GM18505 (cell line): Measurements from ENCODE around the gene KLHDC9.
A peak's percentile ranks its signal among the peaks of the same experiment; 100 is the strongest.

Source experiments
- ATAC-seq: cut with Tn5 transposase; IDR thresholded peaks from one replicate; pipeline ENCODE4 v1.9.1; 2021; ENCODE audit not compliant: unreplicated experiment
- POLR2A ChIP-seq: IDR thresholded peaks from 4 replicates; pipeline ENCODE4 v1.6.1; 2011; ENCODE audit warnings: borderline replicate concordance; ENCODE audit not compliant: insufficient read depth, insufficient read length; ENCODE audit errors: extremely low read depth

KLHDC9 gene

DNA sequence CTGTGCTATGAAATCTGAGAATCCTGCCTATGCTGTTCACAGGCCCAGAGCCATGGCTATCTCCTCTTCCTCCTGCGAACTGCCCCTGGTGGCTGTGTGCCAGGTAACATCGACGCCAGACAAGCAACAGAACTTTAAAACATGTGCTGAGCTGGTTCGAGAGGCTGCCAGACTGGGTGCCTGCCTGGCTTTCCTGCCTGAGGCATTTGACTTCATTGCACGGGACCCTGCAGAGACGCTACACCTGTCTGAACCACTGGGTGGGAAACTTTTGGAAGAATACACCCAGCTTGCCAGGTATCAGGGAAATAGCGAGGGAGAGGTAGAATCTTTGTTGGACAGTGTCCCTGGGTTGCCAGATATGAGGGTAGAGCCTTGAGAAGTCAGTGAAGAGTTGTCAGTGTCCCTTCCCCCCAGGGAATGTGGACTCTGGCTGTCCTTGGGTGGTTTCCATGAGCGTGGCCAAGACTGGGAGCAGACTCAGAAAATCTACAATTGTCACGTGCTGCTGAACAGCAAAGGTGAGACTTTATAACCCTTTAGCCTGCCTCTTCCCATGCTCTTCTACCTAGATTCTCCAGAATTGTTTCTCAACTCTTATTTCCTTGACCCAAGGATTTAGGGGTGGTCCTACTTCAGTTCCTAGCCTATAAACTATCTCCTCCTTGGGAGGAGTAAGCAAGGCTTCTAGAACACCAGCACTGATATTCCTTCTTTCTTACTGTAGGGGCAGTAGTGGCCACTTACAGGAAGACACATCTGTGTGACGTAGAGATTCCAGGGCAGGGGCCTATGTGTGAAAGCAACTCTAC lies 21.1 kb downstream of the KLHDC9 start:
- peak; percentile 36 for TF ChIP-seq POLR2A
- no peak for ATAC-seq

DNA sequence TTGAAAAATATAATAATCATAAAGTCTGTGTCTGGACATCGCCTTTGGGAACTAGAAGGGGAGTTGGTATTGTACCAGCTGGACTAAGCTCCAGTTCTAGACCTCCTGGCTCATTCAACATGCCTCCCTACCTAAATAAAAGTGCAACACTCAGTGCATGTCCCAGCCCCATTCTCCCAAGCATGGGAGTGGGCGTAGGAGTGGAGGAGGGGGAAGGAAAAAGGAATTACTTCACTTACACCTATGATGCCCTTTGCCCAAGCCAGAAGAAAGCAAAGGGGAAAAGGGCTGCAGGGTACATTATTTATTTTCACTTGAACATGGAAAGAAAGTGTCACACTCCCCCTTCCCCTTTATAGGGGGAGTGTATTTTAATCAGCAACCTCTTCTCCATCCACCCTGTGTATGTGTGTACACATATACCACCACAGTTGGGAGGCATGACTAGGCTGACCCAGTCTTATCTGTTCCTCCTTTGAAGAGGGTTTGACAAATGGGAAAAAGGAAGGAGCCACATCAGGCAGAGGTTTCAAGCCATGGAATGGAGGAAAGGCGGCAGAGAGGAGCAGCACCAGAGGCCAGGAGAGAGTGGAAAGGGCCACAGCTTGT lies 23.0 kb downstream of the KLHDC9 start:
- no peak for ATAC-seq
- no peak for TF ChIP-seq POLR2A

DNA sequence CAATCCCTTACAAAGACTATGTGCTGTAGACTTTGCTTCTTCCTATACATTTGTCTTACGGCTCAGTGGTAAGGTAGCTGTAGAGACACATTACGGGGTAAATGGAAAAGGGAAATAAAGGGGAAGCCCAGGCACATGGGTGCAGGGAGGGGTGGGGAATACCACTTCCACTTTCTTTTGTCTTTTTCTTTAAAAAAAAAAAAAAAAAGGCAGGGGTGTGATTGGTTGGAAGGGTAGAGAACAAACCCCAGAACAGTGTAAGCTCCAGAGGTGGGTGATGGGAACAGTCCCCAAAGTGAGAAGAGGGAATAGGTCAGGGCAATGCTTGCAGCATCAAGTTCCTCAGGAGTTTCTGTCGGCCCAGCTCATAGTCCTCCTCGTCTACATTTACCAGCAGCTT lies 23.7 kb downstream of the KLHDC9 start:
- ATAC-seq, result no peak
- TF ChIP-seq POLR2A, result no peak

DNA sequence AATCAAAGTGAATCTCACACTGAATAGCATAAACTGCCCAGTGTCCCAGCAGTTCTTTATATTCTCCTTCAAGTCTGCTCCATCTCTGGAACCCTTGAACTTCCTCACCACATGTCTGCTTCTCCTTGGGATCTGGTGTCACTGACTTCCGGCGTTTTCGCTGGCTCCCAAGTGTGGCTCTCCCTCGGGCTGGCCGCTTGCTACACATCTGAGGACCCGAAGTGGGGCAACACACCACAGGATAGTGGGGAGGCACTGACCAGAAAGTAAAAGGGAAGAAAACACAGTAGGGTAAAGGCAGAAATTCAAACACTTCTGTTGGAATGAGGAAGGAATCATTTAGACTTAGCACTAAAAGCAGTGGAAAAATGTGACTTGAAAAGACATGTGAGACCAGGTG lies 24.8 kb downstream of the KLHDC9 start:
- no peak for TF ChIP-seq POLR2A
- ATAC-seq, result no peak

DNA sequence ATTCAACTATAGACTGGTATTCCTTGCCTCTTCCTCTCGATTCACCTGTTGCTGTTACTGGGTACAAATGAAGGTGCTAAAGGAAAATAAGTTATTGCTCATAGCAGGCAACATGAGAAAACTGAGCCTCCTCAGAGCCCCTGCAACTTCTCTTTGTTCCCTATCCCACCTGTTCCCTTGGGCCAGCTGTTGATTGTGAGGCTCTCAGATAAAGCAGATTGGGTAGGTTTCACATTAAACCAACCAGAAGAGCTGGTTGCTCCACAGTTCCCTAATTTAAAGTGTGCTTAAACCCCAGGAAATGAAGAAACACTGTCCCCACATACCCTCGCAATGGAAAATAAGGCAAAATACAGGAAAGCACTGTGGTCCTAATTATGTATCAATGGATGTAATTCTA lies 29.5 kb downstream of the KLHDC9 start:
- no peak for TF ChIP-seq POLR2A
- ATAC-seq, result no peak

DNA sequence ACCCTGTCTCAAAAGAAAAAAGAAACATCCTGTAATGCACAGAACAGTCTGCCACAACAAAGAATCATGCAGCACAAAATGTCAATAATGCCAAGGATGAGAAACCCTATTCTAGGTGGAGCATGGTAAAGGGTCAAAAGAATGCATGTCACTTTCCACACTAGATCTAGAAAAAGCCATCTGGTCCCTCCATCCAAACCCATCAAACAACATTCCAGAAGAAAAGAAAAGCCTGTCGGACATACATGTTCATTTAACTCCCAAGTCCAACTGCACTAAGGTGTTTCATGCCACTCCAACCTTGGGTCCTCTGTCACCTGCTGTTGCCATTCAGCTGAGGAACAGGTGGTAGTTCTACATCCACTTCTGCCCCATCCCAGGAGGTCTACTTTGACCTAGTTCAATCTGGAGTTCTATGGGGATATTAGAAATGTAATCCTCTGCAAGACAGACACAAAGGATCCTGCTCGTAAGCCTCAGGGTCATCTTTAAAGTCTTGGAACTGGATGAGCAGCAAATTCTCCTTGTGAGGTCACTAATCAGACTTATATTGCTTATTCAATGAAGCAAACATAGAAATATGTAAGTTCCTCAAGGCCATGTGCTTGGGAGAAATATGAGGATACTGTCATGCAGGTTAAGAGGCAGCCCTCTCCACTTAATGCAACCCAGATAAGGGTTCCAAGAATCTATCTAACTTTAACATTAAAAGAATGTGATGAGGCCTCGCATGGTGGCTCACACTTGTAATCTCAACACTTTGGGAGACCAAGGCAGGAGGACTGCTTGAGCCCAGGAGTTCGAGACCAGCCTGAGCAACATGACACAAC lies 30.6 kb downstream of the KLHDC9 start:
- ATAC-seq, result no peak
- no peak for TF ChIP-seq POLR2A

DNA sequence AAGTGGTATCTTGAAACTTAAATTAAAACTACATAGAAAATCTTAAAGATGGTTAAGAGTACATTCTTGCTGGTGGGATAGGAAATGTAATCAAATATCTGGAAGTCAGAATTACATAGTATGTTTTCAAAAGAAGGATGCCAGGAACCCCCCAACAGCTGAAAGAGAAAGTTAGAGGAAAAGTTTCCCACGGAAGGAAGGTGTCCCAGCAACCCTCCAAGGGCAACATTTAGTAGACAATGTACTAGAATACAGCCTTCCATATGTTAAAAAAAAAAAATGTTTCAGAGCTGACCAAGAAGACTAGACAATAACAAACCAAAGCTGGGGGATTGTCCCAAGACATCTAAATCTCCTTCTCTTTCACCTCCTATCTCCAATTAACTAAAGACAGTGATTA lies 32.1 kb downstream of the KLHDC9 start:
- TF ChIP-seq POLR2A, result no peak
- ATAC-seq, result no peak

DNA sequence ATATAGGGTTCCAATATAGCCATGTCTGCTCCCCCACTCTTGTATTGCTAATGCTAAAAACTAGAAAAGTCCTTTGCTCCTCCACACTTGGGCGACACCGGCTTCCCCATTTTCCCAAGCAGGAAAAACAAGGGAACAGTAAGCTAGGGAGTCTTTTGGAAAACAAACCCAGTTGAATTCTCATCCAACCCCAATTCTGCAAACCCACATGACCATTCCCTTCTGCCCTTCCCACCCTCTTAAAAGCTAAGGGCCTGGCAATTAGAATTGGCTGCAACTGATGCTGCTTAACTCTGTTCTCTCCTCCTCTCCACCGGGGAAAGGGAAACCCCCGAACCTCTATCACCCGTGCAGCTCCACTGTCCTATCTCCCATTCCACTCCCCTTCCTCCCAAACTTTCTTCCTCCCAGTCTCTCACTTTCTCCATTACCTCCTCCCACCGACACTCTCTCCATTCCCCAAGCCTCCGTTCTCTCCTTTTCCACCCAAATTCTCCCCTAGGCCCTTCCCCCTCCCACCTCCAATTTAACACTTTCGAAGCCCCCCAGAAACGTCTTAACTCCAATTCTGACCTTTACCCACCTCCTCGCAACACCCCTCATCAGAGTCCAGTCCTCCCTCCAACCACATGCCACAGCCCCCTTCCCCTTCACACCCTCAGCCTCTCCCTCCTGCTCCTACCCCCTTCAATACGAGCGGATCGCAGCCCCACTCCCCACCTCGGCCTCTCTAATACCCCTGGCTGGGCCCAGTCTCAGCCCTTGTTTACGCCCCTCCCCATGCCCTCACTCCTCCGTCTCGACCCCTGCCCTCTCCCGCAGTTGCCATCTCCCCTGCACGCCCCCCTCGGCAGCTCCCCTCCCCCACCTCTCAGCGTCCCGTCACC lies 33.6 kb downstream of the KLHDC9 start:
- ATAC-seq, result no peak
- no peak for TF ChIP-seq POLR2A

DNA sequence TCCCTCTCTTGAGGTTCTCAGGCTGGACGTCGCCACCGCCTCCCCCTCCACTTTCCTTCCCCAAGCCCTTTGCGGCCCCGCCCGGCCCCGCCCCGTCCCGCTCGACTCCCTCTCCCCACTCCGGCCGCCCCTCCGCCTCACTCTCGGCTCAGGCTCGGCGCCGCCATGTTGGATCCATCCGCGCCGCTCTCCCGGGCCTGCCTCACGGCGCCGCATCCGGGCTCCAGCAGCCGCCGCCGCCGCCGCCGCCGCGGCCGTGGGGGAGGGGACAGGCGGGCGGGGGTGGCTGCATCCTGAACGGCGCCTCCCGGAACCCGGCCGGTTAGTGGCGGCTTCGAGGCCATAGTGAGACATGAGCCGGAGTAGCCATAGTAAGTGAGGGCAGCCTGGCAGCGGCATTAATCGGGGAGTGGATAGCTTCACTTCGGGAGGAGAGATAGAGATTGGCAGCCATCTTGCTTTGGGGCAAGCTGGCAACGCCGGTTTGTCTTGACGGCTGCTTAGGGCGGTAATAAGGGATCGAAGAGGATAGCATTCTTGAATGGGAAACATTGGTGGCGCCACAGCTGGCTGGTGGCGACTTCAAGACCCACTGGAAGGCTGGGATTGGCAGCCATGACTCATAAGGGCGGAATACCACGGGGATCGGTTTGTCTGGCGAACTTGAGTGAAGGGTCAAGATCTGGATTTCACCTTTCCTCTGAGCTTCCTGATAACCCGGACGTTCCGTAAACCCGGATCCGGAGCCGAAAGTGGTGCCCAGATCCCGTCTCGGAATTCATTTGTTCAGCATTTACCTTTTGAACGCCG lies 34.5 kb downstream of the KLHDC9 start, which contains the start of gene DEDD:
TSS of gene DEDD (minus strand) at position 258 of the 810 bp plus-strand sequence. CDS start 8,205 bp downstream, outside the sequence.
- peak; percentile 87 for ATAC-seq
- TF ChIP-seq POLR2A, result peak; percentile 57

DNA sequence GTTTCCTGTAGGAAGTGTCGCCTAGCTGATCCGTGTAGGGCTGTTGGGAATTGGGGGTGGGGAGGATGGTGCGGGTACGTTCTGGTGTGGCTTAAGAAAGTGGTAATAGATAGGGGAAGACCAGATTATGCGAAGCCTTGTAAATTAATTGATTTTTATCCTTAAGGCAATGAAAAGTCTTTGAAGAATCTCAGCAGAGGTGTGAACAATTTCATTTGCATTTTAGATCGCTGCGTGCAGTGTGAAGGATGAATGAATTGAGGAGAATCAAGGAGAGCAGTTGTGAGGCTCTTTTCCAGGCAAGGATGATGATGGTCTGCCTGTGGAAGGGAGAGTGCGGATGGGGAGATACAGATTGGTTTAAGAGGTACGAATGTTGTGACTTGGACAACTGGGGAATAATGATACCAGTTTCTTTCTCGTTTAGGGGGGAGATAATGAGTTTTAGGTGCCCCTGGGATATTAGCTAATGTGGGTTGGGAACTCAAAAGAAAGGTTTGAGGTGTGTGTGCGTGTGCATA lies 35.1 kb downstream of the KLHDC9 start:
- no peak for TF ChIP-seq POLR2A

DNA sequence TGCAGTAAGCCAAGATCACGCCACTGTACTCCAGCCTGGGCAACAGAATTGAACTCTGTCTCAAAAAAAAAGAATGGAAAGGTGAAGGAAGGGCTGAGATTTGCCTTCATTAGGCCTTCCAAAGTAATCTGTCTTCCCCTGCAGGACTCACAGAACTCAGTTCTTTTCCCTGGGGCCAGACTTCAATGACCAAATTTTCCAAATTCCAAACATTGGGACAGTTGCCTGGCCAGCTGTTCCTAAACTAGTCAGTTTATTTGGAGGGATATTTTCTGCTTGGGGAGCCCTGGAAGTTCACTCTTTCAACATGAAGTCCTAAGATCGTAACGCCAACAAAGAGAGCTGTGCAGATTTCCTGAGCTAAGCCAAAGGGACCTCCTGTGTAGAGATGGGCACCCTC lies 39.7 kb downstream of the KLHDC9 start:
- no peak for TF ChIP-seq POLR2A
- no peak for ATAC-seq

More for the DNA sequence above, 35.1 kb downstream of the KLHDC9 start:
- no peak for ATAC-seq

DNA sequence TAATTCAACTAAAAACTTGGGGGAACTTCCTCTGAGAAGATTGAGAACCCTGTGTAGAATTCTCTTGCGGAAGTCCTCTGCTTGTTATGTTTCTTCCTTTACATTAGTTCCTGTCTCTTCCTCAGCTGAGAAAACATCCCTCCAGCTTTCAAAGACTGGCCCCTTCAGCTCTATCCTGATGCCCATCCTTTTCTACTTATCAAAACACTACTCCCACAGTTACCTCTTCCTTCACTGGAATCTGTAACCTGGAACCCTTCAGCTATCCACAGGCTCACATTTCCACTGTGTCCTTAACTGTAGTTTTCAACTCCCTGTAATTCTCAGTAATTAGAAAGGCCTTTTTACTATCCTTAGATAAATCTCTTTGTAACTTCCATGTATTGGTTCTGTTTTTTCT lies 40.3 kb downstream of the KLHDC9 start:
- no peak for ATAC-seq
- TF ChIP-seq POLR2A, result no peak

DNA sequence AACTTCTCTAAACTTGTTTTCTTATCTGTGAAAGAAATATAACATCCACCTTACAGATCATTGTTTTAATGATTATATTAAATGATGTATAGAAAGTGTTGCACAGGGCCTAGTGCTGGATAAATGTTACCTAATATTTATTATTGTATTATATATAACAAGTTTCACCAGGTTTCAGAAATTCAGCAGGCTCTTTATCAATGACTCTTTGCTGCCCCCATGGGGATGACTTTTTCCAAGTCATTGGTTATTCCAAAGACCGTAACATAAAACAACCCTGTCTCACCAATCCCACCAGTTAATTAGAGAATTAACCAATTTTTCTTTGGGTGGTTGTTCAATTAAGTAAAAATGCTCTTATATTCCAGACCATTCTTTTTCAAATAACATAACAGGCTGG lies 41.6 kb downstream of the KLHDC9 start:
- no peak for TF ChIP-seq POLR2A
- no peak for ATAC-seq
